Adrenal gland (tissue), 5 donors: ENCODE results near the gene SPATA19.

Experiments
- POLR2A ChIP-seq, 2 donors: fragments of 450-650 bp; IDR thresholded peaks; one replicate each; pipeline ENCODE4 v1.6.1; 2017; ENCODE audit warnings: antibody characterized with exemption in 2 of 2, mild to moderate bottlenecking in 2 of 2, moderate library complexity in 1 of 2
- TF ChIP-seq, protein P1 (sequence below), 6 experiments: fragments of 450-650 bp in 4 of 6; fragments of 200-600 bp in 2 of 6; sonication (generic) in 1 of 6; IDR thresholded peaks; 1 replicate in 5 of 6; 2 replicates in 1 of 6; pipeline versions ENCODE4 v1.5.1 to v1.8.0; 2016 to 2021; ENCODE audit warnings: antibody characterized with exemption in 6 of 6, mild to moderate bottlenecking in 2 of 6, moderate library complexity in 1 of 6
- donor health status: DM: no; HTN: no; CAD: no.

GRCh38 chr11:133827556-133827955 is 17.8 kb downstream of the SPATA19 start:
- TF ChIP-seq, protein P1, sequence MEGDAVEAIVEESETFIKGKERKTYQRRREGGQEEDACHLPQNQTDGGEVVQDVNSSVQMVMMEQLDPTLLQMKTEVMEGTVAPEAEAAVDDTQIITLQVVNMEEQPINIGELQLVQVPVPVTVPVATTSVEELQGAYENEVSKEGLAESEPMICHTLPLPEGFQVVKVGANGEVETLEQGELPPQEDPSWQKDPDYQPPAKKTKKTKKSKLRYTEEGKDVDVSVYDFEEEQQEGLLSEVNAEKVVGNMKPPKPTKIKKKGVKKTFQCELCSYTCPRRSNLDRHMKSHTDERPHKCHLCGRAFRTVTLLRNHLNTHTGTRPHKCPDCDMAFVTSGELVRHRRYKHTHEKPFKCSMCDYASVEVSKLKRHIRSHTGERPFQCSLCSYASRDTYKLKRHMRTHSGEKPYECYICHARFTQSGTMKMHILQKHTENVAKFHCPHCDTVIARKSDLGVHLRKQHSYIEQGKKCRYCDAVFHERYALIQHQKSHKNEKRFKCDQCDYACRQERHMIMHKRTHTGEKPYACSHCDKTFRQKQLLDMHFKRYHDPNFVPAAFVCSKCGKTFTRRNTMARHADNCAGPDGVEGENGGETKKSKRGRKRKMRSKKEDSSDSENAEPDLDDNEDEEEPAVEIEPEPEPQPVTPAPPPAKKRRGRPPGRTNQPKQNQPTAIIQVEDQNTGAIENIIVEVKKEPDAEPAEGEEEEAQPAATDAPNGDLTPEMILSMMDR (IDR thresholded peaks at IDR 0.05) = no peak
- no peak for TF ChIP-seq POLR2A (IDR thresholded peaks at IDR 0.05)
